ENCODE data around the gene SYNGR1.

GRCh38 chr22:39432361-39432811, 82.6 kb downstream of the SYNGR1 start:
- TF ChIP-seq BHLHE40 (IDR thresholded peaks at IDR 0.05; ENCODE audit: low read depth, low read length) (no peak), CTCF (IDR thresholded peaks at IDR 0.05) (no peak)

All from A549 (cell line).